Mucosa of stomach (tissue), 1 donor: ENCODE measurements around the gene ROBO2.

Experiments used
- H3K27me3 ChIP-seq: one replicate; pipeline ENCODE4 v1.7.0; 2013; ENCODE audit warnings: mild to moderate bottlenecking, low read length; ENCODE audit not compliant: control insufficient read depth, insufficient read depth
- H3K36me3 ChIP-seq: one replicate; pipeline ENCODE4 v1.7.0; 2013; ENCODE audit warnings: low read length; ENCODE audit not compliant: control insufficient read depth, insufficient read depth
- H3K4me1 ChIP-seq: one replicate; pipeline ENCODE4 v1.7.0; 2013; ENCODE audit warnings: mild to moderate bottlenecking, low read length; ENCODE audit not compliant: control insufficient read depth, insufficient read depth
- H3K4me3 ChIP-seq: one replicate; pipeline ENCODE4 v1.7.0; 2013; ENCODE audit warnings: low read length
- H3K9ac ChIP-seq: one replicate; pipeline ENCODE4 v1.7.0; 2013; ENCODE audit warnings: mild to moderate bottlenecking, low read length, moderate library complexity
- H3K9me3 ChIP-seq: one replicate; pipeline ENCODE4 v1.7.0; 2013; ENCODE audit warnings: mild to moderate bottlenecking, low read length, moderate library complexity; ENCODE audit not compliant: control insufficient read depth
- donor health status: Pancreatic carcinoma.

ROBO2 gene

DNA sequence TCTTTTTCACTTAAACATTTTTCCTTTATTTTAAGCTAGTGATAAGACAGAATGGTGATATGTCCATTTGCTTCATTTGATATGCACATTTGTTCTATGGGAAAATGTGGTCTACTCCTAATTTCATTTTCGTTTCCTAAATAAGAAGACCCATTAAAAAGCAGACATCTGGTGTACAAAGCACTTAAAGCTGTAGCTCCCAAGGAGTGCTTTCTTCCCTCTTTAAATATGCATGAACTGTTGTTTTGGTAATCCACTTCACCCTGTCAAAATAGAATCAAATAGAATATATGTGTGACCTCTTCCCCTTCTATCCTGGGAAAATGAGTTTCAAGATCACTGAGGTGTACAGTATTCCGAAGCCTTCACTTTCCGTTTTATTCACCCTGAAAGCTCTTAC, 182.8 kb downstream of the ROBO2 start:
- H3K27me3 ChIP-seq, result no peaks in the 10 kb centered on the region
- no peaks in the 10 kb centered on the region for H3K4me1 ChIP-seq
- no peaks in the 10 kb centered on the region for H3K36me3 ChIP-seq
- no peaks in the 10 kb centered on the region for H3K9me3 ChIP-seq
- H3K9ac ChIP-seq, result no peak overlapping the region
- no peak overlapping the region for H3K4me3 ChIP-seq

DNA sequence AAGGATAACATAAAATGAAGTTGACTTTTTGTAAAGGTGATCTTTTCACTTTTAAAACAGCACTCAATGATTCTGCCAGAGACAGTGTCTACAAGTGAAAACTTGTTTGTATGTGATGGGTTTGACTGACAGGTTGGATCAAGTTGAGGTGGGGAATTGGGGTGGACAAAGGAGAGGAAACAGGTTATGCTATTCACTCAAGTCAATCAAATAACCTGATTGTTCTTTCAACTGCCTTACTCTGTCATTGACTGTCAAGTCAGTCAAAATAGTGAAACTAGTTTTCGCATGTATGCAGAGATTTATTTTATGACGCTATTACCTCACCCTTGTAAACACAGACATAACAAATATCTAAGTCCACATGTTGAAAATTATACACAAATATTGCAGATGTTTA, 187.7 kb downstream of the ROBO2 start:
- H3K4me3 ChIP-seq, result no peak overlapping the region
- H3K9me3 ChIP-seq, result no peaks in the 10 kb centered on the region
- no peaks in the 10 kb centered on the region for H3K27me3 ChIP-seq
- H3K9ac ChIP-seq, result no peak overlapping the region
- H3K4me1 ChIP-seq, result no peaks in the 10 kb centered on the region
- H3K36me3 ChIP-seq, result no peaks in the 10 kb centered on the region

DNA sequence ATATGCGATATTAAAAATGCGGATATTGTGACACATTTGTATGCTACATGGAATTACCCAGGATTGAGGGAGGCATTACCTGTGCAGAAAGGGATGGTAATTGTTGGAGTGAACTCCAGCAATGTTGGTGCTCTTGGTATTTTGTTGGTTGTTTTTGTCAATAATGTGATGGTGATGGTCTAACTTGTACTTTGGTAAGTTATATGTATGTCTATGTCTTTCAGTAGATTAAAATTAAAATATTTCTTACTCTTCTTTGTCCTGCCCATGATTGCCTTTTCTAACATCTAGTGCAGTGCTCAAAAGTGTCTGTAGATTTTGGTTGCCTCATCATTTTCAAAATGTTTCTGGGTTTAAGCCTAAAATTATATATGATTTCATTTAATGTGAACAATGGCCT, 192.7 kb downstream of the ROBO2 start:
- H3K27me3 ChIP-seq, result no peaks in the 10 kb centered on the region

DNA sequence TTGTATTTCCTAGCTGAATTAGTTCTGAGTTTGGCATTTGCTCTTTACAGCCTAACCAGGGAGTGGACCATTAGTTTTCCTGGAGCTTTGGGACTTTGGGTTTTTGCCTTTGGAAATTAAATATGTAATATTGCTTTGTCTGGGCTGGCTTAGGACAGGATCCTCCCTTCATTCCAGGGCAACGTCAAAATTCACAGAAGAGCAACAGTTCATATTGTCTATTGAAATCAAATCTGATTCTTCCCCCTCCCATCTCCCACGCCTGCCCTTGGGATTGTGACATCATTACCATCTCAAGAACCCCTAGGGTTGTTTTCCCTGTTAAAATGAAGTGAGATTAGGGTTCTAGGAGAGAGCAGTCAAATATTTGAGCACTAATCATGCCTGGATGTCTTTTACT, 194.1 kb downstream of the ROBO2 start:
- H3K4me1 ChIP-seq, result no peaks in the 10 kb centered on the region
- H3K36me3 ChIP-seq, result no peaks in the 10 kb centered on the region
- no peak overlapping the region for H3K9ac ChIP-seq
- no peak overlapping the region for H3K4me3 ChIP-seq
- no peaks in the 10 kb centered on the region for H3K9me3 ChIP-seq
- H3K27me3 ChIP-seq, result no peaks in the 10 kb centered on the region

More for the DNA sequence above, 192.7 kb downstream of the ROBO2 start:
- H3K4me3 ChIP-seq, result no peak overlapping the region
- H3K9me3 ChIP-seq, result no peaks in the 10 kb centered on the region
- H3K4me1 ChIP-seq, result no peaks in the 10 kb centered on the region
- H3K9ac ChIP-seq, result no peak overlapping the region
- no peaks in the 10 kb centered on the region for H3K36me3 ChIP-seq

DNA sequence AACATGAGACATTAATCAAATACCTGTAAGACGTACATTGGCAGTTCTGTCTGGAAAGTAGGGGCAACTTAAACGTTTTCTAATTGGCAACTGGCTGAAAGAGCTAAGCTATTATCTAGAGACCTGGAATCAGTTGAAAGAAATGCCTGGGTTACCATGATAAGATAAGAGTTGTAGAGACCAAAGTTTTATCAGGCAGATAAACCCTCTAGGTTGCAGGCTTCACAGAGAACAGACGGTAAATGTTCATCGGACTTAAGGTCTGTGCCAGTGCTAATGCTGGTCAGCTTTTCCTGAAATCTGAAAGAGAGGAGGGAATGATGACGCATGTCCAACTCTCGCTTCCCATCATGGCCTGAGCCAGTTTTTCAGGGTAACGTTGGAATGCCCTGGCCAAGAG, 196.2 kb downstream of the ROBO2 start:
- Histone ChIP-seq H3K9ac (no peak overlapping the region), H3K4me3 (no peak overlapping the region), H3K27me3 (no peaks in the 10 kb centered on the region), H3K4me1 (no peaks in the 10 kb centered on the region), H3K9me3 (no peaks in the 10 kb centered on the region), H3K36me3 (no peaks in the 10 kb centered on the region)

DNA sequence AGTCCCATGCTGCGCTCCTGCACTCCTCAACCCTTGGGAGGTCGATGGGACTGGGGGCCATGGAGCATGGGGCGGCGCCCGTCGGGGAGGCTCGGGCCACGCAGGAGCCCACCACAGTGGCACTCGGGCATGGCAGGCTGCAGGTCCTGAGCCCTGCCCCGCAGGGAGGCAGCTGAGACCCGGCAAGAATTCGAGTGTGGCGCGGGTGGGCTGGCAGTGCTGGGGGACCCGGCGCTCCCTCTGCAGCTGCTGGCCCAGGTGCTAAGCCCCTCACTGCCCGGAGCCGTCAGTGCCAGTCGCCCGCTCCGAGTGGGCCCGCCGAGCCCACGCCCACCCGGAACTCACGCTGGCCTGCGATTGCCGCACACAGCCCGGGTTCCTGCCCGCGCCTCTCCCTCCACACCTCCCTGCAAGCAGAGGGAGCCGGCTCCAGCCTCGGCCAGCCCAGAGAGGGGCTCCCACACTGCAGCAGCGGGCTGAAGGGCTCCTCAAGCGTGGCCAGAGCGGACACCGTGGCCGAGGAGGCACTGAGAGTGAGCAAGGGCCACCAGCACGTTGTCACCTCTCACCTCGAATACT, 200.3 kb downstream of the ROBO2 start:
- Histone ChIP-seq H3K9ac (no peak overlapping the region), H3K36me3 (no peaks in the 10 kb centered on the region), H3K4me3 (no peak overlapping the region), H3K4me1 (no peaks in the 10 kb centered on the region), H3K9me3 (no peaks in the 10 kb centered on the region), H3K27me3 (no peaks in the 10 kb centered on the region)

DNA sequence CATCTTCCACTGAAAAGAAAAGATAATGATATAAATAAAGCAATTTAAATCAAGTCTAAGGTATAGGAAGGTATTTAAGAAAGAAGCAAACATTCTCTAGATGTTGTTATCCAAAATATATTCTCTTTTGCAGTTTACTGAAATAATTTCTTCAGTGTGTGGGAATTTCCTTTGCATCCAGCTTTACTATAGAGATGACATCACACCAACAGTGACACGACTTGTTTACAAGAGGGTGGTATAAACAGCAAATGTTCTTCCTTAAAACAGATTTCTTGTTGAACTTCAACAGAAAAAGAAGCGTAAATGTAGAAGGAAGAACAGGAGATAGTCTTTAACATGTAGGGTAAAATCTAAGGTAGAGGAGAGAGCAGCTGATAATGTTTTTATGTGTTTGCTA, 202.5 kb downstream of the ROBO2 start:
- Histone ChIP-seq H3K27me3 (no peaks in the 10 kb centered on the region), H3K9ac (no peak overlapping the region), H3K9me3 (no peaks in the 10 kb centered on the region), H3K4me1 (no peaks in the 10 kb centered on the region), H3K4me3 (no peak overlapping the region), H3K36me3 (no peaks in the 10 kb centered on the region)

DNA sequence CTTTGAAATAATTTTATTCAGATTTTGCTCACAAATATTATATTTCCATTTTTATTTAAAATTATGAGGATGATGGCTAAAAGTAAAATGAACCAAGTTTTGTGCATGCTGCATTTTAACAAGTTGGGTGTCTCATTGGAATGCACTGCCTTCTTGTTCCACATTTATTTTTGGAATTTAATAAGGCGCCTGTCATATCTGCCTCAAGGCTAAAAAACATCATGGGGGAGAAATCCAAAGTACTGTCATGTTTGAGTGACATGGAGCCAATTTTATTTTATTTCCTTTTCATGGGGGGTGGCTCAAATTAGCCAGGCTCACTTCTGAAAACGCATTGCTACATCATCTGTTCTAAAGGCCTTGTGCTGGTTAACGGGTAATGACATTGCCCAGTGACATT, 205.1 kb downstream of the ROBO2 start:
- H3K9ac ChIP-seq, result no peak overlapping the region

DNA sequence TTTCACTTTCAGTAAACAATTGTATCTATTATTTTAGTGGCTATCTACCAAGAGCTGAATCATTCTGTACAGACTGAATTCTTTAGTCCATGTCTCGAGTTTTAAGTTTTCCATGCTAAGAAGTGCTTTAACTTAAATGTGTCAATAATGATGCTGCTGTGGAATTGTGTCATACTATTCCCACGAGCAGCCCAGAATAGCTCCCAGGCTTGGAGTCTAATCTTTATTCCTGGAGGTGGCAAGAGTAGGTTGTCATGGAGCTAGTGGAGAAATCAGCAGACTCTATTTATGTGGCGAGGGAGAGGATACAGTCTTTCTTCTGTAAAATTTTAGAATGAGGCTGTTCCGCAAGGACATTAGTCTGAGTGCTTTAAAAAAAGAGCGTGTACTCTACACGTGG, 207.2 kb downstream of the ROBO2 start:
- no peak overlapping the region for H3K9ac ChIP-seq
- H3K4me3 ChIP-seq, result no peak overlapping the region
- no peaks in the 10 kb centered on the region for H3K9me3 ChIP-seq
- no peaks in the 10 kb centered on the region for H3K4me1 ChIP-seq
- no peaks in the 10 kb centered on the region for H3K27me3 ChIP-seq
- no peaks in the 10 kb centered on the region for H3K36me3 ChIP-seq

More for the DNA sequence above, 205.1 kb downstream of the ROBO2 start:
- no peaks in the 10 kb centered on the region for H3K27me3 ChIP-seq
- no peaks in the 10 kb centered on the region for H3K9me3 ChIP-seq
- no peaks in the 10 kb centered on the region for H3K4me1 ChIP-seq
- H3K36me3 ChIP-seq, result no peaks in the 10 kb centered on the region
- H3K4me3 ChIP-seq, result no peak overlapping the region

DNA sequence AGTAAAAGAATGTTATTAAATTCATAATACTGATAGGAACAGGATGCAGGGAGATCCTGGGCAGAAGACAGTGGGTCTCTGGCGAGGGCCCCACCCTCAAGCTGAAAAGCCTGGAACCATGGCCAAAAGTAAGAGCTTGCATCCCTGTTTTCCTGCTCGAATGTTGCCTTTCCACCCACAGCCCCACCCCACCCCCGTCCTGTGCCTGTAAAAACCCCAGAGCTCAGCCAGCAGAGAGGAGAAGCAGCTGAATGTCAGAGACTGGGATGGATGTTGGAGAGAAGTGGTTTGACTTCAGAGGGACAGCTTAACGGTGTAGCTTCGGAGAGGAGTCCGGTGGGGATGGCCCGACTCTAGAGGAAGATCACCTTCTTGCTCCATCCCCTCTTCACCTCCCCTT, 207.9 kb downstream of the ROBO2 start:
- H3K4me1 ChIP-seq, result no peaks in the 10 kb centered on the region
- no peak overlapping the region for H3K9ac ChIP-seq
- H3K9me3 ChIP-seq, result no peaks in the 10 kb centered on the region
- no peak overlapping the region for H3K4me3 ChIP-seq
- H3K27me3 ChIP-seq, result no peaks in the 10 kb centered on the region
- no peaks in the 10 kb centered on the region for H3K36me3 ChIP-seq

DNA sequence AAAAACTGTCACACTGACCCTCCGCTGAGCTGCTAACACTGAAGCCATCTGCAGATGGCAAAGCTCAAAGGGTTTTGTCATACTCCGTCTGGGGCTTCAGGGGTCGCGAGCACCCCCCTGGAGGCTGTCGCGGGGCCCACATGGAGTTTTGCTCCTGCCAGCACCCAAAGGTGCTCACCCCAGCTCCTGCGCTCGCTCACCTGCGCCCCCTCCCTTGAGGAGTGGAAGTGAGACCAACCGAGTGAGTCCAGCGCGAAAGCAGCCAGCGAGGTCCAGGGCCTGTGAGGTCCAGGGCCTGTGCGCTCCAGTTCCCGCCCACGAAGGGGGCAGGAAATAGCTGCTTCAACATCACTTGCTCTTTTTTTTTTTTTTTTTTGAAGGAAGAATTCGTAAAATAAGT, 208.5 kb downstream of the ROBO2 start:
- Histone ChIP-seq H3K36me3 (no peaks in the 10 kb centered on the region), H3K9me3 (no peaks in the 10 kb centered on the region)

DNA sequence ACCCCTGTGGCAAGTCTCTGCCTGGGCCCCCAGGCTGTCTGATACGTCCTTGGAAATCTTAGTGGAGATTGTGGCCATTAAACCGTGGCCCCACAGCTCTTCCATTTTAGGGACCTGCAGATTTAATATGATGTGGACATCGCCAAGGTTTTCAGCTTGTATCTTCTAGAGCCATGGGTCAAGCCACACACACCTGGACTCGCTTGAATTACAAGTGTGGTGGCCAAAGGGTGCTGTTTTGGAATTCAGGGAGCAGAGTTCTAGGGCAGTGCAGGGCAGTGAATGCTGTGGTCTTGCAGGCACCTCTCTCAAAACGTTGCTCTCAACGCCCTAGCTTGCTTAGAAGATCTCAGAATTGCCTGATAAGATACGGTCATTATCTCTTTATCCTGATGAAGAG, 211.2 kb downstream of the ROBO2 start:
- H3K4me1 ChIP-seq, result no peaks in the 10 kb centered on the region
- H3K9ac ChIP-seq, result no peak overlapping the region
- no peak overlapping the region for H3K4me3 ChIP-seq
- H3K9me3 ChIP-seq, result no peaks in the 10 kb centered on the region
- no peaks in the 10 kb centered on the region for H3K27me3 ChIP-seq
- H3K36me3 ChIP-seq, result no peaks in the 10 kb centered on the region

More for the DNA sequence above, 208.5 kb downstream of the ROBO2 start:
- no peak overlapping the region for H3K4me3 ChIP-seq
- no peak overlapping the region for H3K9ac ChIP-seq
- no peaks in the 10 kb centered on the region for H3K27me3 ChIP-seq
- no peaks in the 10 kb centered on the region for H3K4me1 ChIP-seq
